ENCODE data around the gene MON2. TPM values are rescaled to one million over a fixed set of nuclear protein-coding genes. Genes with fewer than 3 reads are reported as not detected.

Gene MON2
- total and polyA plus RNA-seq, 10 of the 15 experiments (the other 5 are each of a cell fraction or from before 2014, with no cell fraction given): 5.4 to 34.3 (median 23.4) TPM

GRCh38 chr12:62582065-62582366 is 115.4 kb downstream of the MON2 start:
- no peak for ATAC-seq
- in situ Hi-C loops (cut with MboI): loop anchor here (5.0 kb wide), 1 partner anchor 210 kb away; no protein-coding TSS in a partner anchor
- TF ChIP-seq, protein P1, sequence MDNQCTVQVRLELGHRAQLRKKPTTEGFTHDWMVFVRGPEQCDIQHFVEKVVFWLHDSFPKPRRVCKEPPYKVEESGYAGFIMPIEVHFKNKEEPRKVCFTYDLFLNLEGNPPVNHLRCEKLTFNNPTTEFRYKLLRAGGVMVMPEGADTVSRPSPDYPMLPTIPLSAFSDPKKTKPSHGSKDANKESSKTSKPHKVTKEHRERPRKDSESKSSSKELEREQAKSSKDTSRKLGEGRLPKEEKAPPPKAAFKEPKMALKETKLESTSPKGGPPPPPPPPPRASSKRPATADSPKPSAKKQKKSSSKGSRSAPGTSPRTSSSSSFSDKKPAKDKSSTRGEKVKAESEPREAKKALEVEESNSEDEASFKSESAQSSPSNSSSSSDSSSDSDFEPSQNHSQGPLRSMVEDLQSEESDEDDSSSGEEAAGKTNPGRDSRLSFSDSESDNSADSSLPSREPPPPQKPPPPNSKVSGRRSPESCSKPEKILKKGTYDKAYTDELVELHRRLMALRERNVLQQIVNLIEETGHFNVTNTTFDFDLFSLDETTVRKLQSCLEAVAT (IDR thresholded peaks at IDR 0.05): no peak
- TF ChIP-seq SUZ12 (IDR thresholded peaks at IDR 0.05; ENCODE audit: unreplicated experiment) (no peak), PML (IDR thresholded peaks at IDR 0.05; ENCODE audit: low read length) (no peak), IKZF2 (IDR thresholded peaks at IDR 0.05) (no peak), BHLHE40 (IDR thresholded peaks at IDR 0.05; ENCODE audit: borderline replicate concordance in 1 of 2, low read depth in 2 of 2, low read length in 1 of 2) (no peak), MTA3 (IDR thresholded peaks at IDR 0.05; ENCODE audit: borderline replicate concordance, low read length) (no peak), SRF (IDR thresholded peaks at IDR 0.05; ENCODE audit: low read depth in 2 of 2, low read length in 2 of 2) (no peak)
- TF ChIP-seq, protein P2, sequence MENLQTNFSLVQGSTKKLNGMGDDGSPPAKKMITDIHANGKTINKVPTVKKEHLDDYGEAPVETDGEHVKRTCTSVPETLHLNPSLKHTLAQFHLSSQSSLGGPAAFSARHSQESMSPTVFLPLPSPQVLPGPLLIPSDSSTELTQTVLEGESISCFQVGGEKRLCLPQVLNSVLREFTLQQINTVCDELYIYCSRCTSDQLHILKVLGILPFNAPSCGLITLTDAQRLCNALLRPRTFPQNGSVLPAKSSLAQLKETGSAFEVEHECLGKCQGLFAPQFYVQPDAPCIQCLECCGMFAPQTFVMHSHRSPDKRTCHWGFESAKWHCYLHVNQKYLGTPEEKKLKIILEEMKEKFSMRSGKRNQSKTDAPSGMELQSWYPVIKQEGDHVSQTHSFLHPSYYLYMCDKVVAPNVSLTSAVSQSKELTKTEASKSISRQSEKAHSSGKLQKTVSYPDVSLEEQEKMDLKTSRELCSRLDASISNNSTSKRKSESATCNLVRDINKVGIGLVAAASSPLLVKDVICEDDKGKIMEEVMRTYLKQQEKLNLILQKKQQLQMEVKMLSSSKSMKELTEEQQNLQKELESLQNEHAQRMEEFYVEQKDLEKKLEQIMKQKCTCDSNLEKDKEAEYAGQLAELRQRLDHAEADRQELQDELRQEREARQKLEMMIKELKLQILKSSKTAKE (IDR thresholded peaks at IDR 0.05; ENCODE audit: low read depth, poor library complexity, severe bottlenecking): no peak
- TF ChIP-seq, protein P3, sequence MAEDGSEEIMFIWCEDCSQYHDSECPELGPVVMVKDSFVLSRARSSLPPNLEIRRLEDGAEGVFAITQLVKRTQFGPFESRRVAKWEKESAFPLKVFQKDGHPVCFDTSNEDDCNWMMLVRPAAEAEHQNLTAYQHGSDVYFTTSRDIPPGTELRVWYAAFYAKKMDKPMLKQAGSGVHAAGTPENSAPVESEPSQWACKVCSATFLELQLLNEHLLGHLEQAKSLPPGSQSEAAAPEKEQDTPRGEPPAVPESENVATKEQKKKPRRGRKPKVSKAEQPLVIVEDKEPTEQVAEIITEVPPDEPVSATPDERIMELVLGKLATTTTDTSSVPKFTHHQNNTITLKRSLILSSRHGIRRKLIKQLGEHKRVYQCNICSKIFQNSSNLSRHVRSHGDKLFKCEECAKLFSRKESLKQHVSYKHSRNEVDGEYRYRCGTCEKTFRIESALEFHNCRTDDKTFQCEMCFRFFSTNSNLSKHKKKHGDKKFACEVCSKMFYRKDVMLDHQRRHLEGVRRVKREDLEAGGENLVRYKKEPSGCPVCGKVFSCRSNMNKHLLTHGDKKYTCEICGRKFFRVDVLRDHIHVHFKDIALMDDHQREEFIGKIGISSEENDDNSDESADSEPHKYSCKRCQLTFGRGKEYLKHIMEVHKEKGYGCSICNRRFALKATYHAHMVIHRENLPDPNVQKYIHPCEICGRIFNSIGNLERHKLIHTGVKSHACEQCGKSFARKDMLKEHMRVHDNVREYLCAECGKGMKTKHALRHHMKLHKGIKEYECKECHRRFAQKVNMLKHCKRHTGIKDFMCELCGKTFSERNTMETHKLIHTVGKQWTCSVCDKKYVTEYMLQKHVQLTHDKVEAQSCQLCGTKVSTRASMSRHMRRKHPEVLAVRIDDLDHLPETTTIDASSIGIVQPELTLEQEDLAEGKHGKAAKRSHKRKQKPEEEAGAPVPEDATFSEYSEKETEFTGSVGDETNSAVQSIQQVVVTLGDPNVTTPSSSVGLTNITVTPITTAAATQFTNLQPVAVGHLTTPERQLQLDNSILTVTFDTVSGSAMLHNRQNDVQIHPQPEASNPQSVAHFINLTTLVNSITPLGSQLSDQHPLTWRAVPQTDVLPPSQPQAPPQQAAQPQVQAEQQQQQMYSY (CRISPR knock-in tag; IDR thresholded peaks at IDR 0.05): no peak
- TF ChIP-seq, protein P4, sequence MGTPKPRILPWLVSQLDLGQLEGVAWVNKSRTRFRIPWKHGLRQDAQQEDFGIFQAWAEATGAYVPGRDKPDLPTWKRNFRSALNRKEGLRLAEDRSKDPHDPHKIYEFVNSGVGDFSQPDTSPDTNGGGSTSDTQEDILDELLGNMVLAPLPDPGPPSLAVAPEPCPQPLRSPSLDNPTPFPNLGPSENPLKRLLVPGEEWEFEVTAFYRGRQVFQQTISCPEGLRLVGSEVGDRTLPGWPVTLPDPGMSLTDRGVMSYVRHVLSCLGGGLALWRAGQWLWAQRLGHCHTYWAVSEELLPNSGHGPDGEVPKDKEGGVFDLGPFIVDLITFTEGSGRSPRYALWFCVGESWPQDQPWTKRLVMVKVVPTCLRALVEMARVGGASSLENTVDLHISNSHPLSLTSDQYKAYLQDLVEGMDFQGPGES (IDR thresholded peaks at IDR 0.05): no peak
- TF ChIP-seq, protein P5, sequence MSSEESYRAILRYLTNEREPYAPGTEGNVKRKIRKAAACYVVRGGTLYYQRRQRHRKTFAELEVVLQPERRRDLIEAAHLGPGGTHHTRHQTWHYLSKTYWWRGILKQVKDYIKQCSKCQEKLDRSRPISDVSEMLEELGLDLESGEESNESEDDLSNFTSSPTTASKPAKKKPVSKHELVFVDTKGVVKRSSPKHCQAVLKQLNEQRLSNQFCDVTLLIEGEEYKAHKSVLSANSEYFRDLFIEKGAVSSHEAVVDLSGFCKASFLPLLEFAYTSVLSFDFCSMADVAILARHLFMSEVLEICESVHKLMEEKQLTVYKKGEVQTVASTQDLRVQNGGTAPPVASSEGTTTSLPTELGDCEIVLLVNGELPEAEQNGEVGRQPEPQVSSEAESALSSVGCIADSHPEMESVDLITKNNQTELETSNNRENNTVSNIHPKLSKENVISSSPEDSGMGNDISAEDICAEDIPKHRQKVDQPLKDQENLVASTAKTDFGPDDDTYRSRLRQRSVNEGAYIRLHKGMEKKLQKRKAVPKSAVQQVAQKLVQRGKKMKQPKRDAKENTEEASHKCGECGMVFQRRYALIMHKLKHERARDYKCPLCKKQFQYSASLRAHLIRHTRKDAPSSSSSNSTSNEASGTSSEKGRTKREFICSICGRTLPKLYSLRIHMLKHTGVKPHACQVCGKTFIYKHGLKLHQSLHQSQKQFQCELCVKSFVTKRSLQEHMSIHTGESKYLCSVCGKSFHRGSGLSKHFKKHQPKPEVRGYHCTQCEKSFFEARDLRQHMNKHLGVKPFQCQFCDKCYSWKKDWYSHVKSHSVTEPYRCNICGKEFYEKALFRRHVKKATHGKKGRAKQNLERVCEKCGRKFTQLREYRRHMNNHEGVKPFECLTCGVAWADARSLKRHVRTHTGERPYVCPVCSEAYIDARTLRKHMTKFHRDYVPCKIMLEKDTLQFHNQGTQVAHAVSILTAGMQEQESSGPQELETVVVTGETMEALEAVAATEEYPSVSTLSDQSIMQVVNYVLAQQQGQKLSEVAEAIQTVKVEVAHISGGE (CRISPR knock-in tag; IDR thresholded peaks at IDR 0.05): no peak

More at GRCh38 chr12:62582065-62582366, 115.4 kb downstream of the MON2 start:
- H4K20me1 ChIP-seq (ENCODE audit: control insufficient read depth, insufficient read depth): no peaks in the 10 kb centered on the region
- BruUV-seq (replicated peaks): no TSS peak
- H3K27ac ChIP-seq (ENCODE audit: control insufficient read depth, insufficient read depth): no peak overlapping the region
- no peaks in the 10 kb centered on the region for H3K79me2 ChIP-seq (ENCODE audit: control insufficient read depth, insufficient read depth, low read length)
- DNase-seq (ENCODE audit: low read depth, low spot score): no peak
- no peak overlapping the region for H3K9ac ChIP-seq (ENCODE audit: control insufficient read depth, insufficient read depth, low read length)
- H3K36me3 ChIP-seq (ENCODE audit: control insufficient read depth in 2 of 2, insufficient read depth in 2 of 2, low read length in 1 of 2): peaks cover 0 to 2% of the 10 kb centered on the region in 2 experiments; a peak in 1 of 4 replicates
- H3K4me2 ChIP-seq (ENCODE audit: control insufficient read depth, insufficient read depth): no peak overlapping the region
- no peaks in the 10 kb centered on the region for H3K27me3 ChIP-seq (replicated peaks in 1 of 2; ENCODE audit: control insufficient read depth in 2 of 2, insufficient read depth in 2 of 2, low read length in 1 of 2)
- ChIA-PET POLR2A (interaction anchor here (1.1 kb wide), 1 partner anchor 216 kb away, joined by 3 read pairs; no protein-coding TSS in a partner anchor), SMC1A (ENCODE audit: uncharacterized antibody, unreplicated experiment) (interaction anchor here (0.8 to 12.0 kb wide), 17 partner anchors 9 to 228 kb away, joined by 3 to 256 read pairs (median 4); no protein-coding TSS in a partner anchor), RAD21 (ENCODE audit: unreplicated experiment) (interaction anchor here (1.0 to 4.0 kb wide), 15 partner anchors 9 to 231 kb away, joined by 3 to 118 read pairs (median 5); partner anchors contain the start of gene MON2), CTCF (interaction anchor here (0.7 to 11.6 kb wide), 35 partner anchors 10 to 336 kb away, joined by 3 to 314 read pairs (median 4); no protein-coding TSS in a partner anchor)
- no peaks in the 10 kb centered on the region for H3K4me1 ChIP-seq (ENCODE audit: control insufficient read depth, insufficient read depth, low read length)
- intact Hi-C loops (cut with micrococcal nuclease; ENCODE audit: unreplicated experiment): loop anchor here (5.0 kb wide), 1 partner anchor 145 kb away; no protein-coding TSS in a partner anchor
- H2AFZ ChIP-seq (ENCODE audit: control insufficient read depth, low read depth, low read length): no peak overlapping the region
- no peaks in the 10 kb centered on the region for H3K9me3 ChIP-seq (replicated peaks; ENCODE audit: control insufficient read depth, insufficient read depth, low read length)
- 0% methylated on average over 2 of the region's 2 CpGs for WGBS (ENCODE audit: insufficient coverage, insufficient replicate concordance, low lambda C conversion rate, missing lambda C conversion rate)
- FAIRE-seq: no peak
- no peak overlapping the region for H3K4me3 ChIP-seq
